ENCODE measurements around the gene LRFN4.
A peak's percentile ranks its signal among the peaks of the same experiment; 100 is the strongest.

LRFN4 gene

GRCh38 chr11:66857234-66857926 is 516 bp downstream of the LRFN4 start:
- DNase-seq (ENCODE audit: insufficient read length, low spot score), result peak; percentile 63

GRCh38 chr11:66857927-66858185 is 992 bp downstream of the LRFN4 start:
- DNase-seq (ENCODE audit: insufficient read length, low spot score) (no peak), FAIRE-seq (no peak)

More at GRCh38 chr11:66857234-66857926, 516 bp downstream of the LRFN4 start:
- no peak for FAIRE-seq

- DNase-seq (ENCODE audit: insufficient read length, low spot score) (no peak), FAIRE-seq (no peak)
These were observed 1.5 kb downstream of the LRFN4 start for GRCh38 chr11:66858186-66858938.

- DNase-seq (ENCODE audit: insufficient read length, low spot score) (no peak), FAIRE-seq (no peak)
These were observed 2.2 kb downstream of the LRFN4 start for GRCh38 chr11:66858939-66859685.

GRCh38 chr11:66859686-66860448 is 3.0 kb downstream of the LRFN4 start:
- DNase-seq (ENCODE audit: insufficient read length, low spot score) (no peak), FAIRE-seq (no peak)

- no peak for DNase-seq (ENCODE audit: insufficient read length, low spot score)
- FAIRE-seq, result no peak
These were observed 3.6 kb downstream of the LRFN4 start for GRCh38 chr11:66860449-66860831.

- no peak for FAIRE-seq
- DNase-seq (ENCODE audit: insufficient read length, low spot score), result no peak
These were observed 4.3 kb downstream of the LRFN4 start for GRCh38 chr11:66861038-66861773.

- DNase-seq (ENCODE audit: insufficient read length, low spot score) (no peak), FAIRE-seq (no peak)
These were observed 5.1 kb downstream of the LRFN4 start for GRCh38 chr11:66861774-66862558.

GRCh38 chr11:66862559-66863037 is 5.7 kb downstream of the LRFN4 start:
- DNase-seq (ENCODE audit: insufficient read length, low spot score) (no peak), FAIRE-seq (no peak)

GRCh38 chr11:66863428-66864125 is 6.7 kb downstream of the LRFN4 start:
- DNase-seq (ENCODE audit: insufficient read length, low spot score) (no peak), FAIRE-seq (no peak)

GRCh38 chr11:66864172-66864901 is 7.5 kb downstream of the LRFN4 start:
- FAIRE-seq (no peak), DNase-seq (ENCODE audit: insufficient read length, low spot score) (no peak)

GRCh38 chr11:66864924-66865697 is 8.2 kb downstream of the LRFN4 start:
- DNase-seq (ENCODE audit: insufficient read length, low spot score) (no peak), FAIRE-seq (no peak)

GRCh38 chr11:66866007-66866406 is 9.1 kb downstream of the LRFN4 start:
- DNase-seq (ENCODE audit: insufficient read length, low spot score) (no peak), FAIRE-seq (no peak)

- DNase-seq (ENCODE audit: insufficient read length, low spot score) (no peak), FAIRE-seq (peak; percentile 8)
These were observed 9.7 kb downstream of the LRFN4 start for GRCh38 chr11:66866511-66866986.

GRCh38 chr11:66867425-66868040 is 10.7 kb downstream of the LRFN4 start:
- FAIRE-seq (no peak), DNase-seq (ENCODE audit: insufficient read length, low spot score) (no peak)

GRCh38 chr11:66868082-66868725 is 11.3 kb downstream of the LRFN4 start:
- DNase-seq (ENCODE audit: insufficient read length, low spot score) (no peak), FAIRE-seq (no peak)

Measured in GM19239 (cell line).